ENCODE measurements around the gene PRSS50.
"Not testable (repeated sequence)": the region's sequence is repeated elsewhere in the genome, so short reads cannot be mapped to it uniquely, and the experiment has no call there.

The PRSS50 gene

GRCh38 chr3:46708401-46709156 is 9.1 kb downstream of the PRSS50 start:
- no peak for DNase-seq

- DNase-seq = no peak
Observed at GRCh38 chr3:46707601-46708011, 10.1 kb downstream of the PRSS50 start.

GRCh38 chr3:46706771-46707582 is 10.7 kb downstream of the PRSS50 start:
- DNase-seq = no peak

GRCh38 chr3:46705751-46706552 is 11.7 kb downstream of the PRSS50 start:
- no peak for DNase-seq

GRCh38 chr3:46705022-46705530 is 12.6 kb downstream of the PRSS50 start:
- peak in 46 of 56 donors; percentile 14 to 92 (median 50) for DNase-seq

GRCh38 chr3:46704346-46704745 is 13.3 kb downstream of the PRSS50 start:
- not testable (repeated sequence) for DNase-seq

- DNase-seq = no peak
Observed at GRCh38 chr3:46703013-46703520, 14.6 kb downstream of the PRSS50 start.

GRCh38 chr3:46702246-46703012 is 15.2 kb downstream of the PRSS50 start:
- peak in 4 of 56 donors; percentile 8 to 28 (median 18) for DNase-seq

GRCh38 chr3:46701181-46701939 is 16.3 kb downstream of the PRSS50 start, which contains the start of gene TMIE:
Gene TMIE, plus strand, starts transcription at chr3:46701392. Its CDS starts 96 bp downstream, at chr3:46701488.
- DNase-seq = peak in 7 of 56 donors; percentile 25 to 87 (median 55)

- DNase-seq = peak in 37 of 56 donors; percentile 10 to 93 (median 43)
Observed at GRCh38 chr3:46700772-46701171, 16.9 kb downstream of the PRSS50 start.

GRCh38 chr3:46699676-46700523 is 17.8 kb downstream of the PRSS50 start:
- DNase-seq = peak in 12 of 56 donors; percentile 6 to 39 (median 24)

GRCh38 chr3:46695962-46696894 is 21.4 kb downstream of the PRSS50 start:
- peak in 2 of 56 donors; percentile 6 to 25 for DNase-seq

- DNase-seq = peak in 15 of 56 donors; percentile 8 to 68 (median 23)
Observed at GRCh38 chr3:46695177-46695961, 22.3 kb downstream of the PRSS50 start.

GRCh38 chr3:46694520-46694919 is 23.1 kb downstream of the PRSS50 start:
- DNase-seq = no peak

GRCh38 chr3:46693892-46694226 is 23.8 kb downstream of the PRSS50 start:
- peak in 1 of 56 donors; percentile 61 for DNase-seq
